AG04449 (cell line): Measurements from ENCODE around the gene DUSP23.

ENCODE experiments used
- CTCF ChIA-PET: fragments of 350-600 bp; formaldehyde crosslinking; extraction: SDS; loops from one replicate; lab custom pipeline; 2021; ENCODE audit warnings: antibody characterized with exemption; lab: Yijun Ruan, JAX
- POLR2A ChIA-PET: fragments of 400-600, 350-600 bp; formaldehyde crosslinking; extraction: SDS; loops from one replicate; lab custom pipeline; 2020; ENCODE audit warnings: antibody characterized with exemption, inconsistent platforms; lab: Yijun Ruan, JAX
- DNase-seq: peaks from one replicate; pipeline ENCODE4 v3.0.0-alpha.2; 2010; ENCODE audit warnings: low read depth, low spot score
- H3K4me3 ChIP-seq: 2 replicates; pipeline ENCODE4 v1.5.1; 2011; ENCODE audit warnings: low read depth, mild to moderate bottlenecking, control low read depth, low read length
- CTCF ChIP-seq: IDR thresholded peaks from one replicate; pipeline ENCODE4 v1.5.1; 2011; ENCODE audit warnings: mild to moderate bottlenecking, moderate library complexity, low read length, control low read depth, inconsistent platforms; ENCODE audit not compliant: insufficient read depth; ENCODE audit errors: missing control alignments

DUSP23 gene

GRCh38 chr1:159829822-159830465 lies 49.2 kb downstream of the DUSP23 start:
- CTCF ChIA-PET = interaction anchor here (0.8 to 20.4 kb wide), 7 partner anchors 9 to 61 kb away, joined by 3 to 207 read pairs (median 10); partner anchors contain the start of genes DUSP23 and FCRL6
- no peak for TF ChIP-seq CTCF
- POLR2A ChIA-PET = no interaction called here
- DNase-seq = no peak
- no peak overlapping the region for H3K4me3 ChIP-seq

GRCh38 chr1:159830722-159831121 lies 50.0 kb downstream of the DUSP23 start:
- no peak for TF ChIP-seq CTCF
- ChIA-PET POLR2A (no interaction called here), CTCF (interaction anchor here (1.1 to 20.4 kb wide), 7 partner anchors 10 to 177 kb away, joined by 3 to 207 read pairs (median 10); partner anchors contain the start of gene FCRL6)
- H3K4me3 ChIP-seq = no peak overlapping the region
- no peak for DNase-seq

DNA sequence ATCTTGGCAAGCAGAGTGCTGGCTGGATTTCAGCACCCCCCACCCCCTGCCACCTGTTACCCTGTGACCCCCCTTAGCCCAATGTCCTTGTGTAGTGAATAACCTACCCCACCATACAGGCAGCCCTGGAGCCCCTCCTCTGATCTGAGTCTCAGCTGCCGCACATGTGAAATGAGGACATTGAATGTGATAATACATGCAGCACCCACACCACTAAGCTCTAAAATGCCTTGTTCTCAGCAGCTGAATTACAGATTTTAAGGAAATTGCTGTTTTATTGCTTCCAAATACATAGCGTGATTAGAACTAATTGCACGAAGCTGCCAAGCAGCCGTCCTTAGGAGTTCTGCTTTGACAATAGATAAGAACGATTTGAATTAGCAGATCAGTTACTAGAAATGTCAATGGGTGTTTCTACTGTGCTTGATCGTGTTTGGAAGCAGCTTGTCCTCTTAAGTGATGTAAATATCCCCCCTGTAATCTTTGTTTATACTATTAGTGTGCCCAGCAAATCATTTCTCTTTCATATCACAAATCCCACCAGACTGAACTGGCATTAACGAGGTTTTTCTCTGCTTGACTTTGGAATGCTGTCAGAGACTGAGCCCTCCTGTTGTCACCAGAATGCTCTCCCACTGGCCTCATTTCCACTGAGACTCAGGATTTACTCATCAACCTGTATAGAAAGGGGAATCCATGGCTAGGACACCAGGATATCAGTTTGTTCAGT lies 50.8 kb downstream of the DUSP23 start:
- TF ChIP-seq CTCF = no peak
- CTCF ChIA-PET = interaction anchor here (1.1 to 20.4 kb wide), 8 partner anchors 10 to 176 kb away, joined by 3 to 207 read pairs (median 8); partner anchors contain the start of gene FCRL6
- no peak overlapping the region for H3K4me3 ChIP-seq
- DNase-seq = no peak
- POLR2A ChIA-PET = no interaction called here
